MCF 10A (cell line): ENCODE results near the gene MAP3K4. TPM values are rescaled to one million over a fixed set of nuclear protein-coding genes. Genes with fewer than 3 reads are reported as not detected.
"Not testable (repeated sequence)": the region's sequence is repeated elsewhere in the genome, so short reads cannot be mapped to it uniquely, and the experiment has no call there.

Source experiments
- BruUV-seq: library from RNA; stranded (reverse); fragments of 400-500 nt; replicated peaks from 2 replicates; lab custom pipeline; 2021; lab: Mats Ljungman, UMichigan
- CTCF ChIA-PET: fragments of 300-600 bp; sonication (Branson Sonifier 250); formaldehyde crosslinking; extraction: SDS; loops from one replicate; lab custom pipeline; 2021; ENCODE audit warnings: antibody characterized with exemption, inconsistent platforms; lab: Yijun Ruan, JAX
- POLR2A ChIA-PET: fragments of 300-600, 350-650 bp; sonication (Branson Sonifier 250); formaldehyde crosslinking; extraction: SDS; loops from one replicate; lab custom pipeline; 2020; ENCODE audit warnings: antibody characterized with exemption, inconsistent platforms; lab: Yijun Ruan, JAX
- DNase-seq: peaks from one replicate; pipeline ENCODE4 v3.0.0-alpha.2; 2018; ENCODE audit not compliant: unreplicated experiment
- H3K27ac Mint-ChIP-seq: one replicate; pipeline ENCODE4 v1.8.0; 2022; ENCODE audit warnings: mild to moderate bottlenecking, low read depth, mixed read lengths; ENCODE audit not compliant: unreplicated experiment
- H3K27me3 Mint-ChIP-seq: one replicate; pipeline ENCODE4 v1.8.0; 2022; ENCODE audit warnings: mixed read lengths; ENCODE audit not compliant: insufficient read depth, unreplicated experiment
- H3K36me3 Mint-ChIP-seq: one replicate; pipeline ENCODE4 v1.8.0; 2022; ENCODE audit warnings: mild to moderate bottlenecking, moderate library complexity, mixed read lengths; ENCODE audit not compliant: insufficient read depth, unreplicated experiment
- H3K4me1 Mint-ChIP-seq: one replicate; pipeline ENCODE4 v1.8.0; 2022; ENCODE audit warnings: mixed read lengths; ENCODE audit not compliant: insufficient read depth, unreplicated experiment
- H3K4me3 Mint-ChIP-seq: one replicate; pipeline ENCODE4 v1.8.0; 2022; ENCODE audit warnings: mild to moderate bottlenecking, moderate library complexity, mixed read lengths; ENCODE audit not compliant: unreplicated experiment
- H3K9me3 Mint-ChIP-seq: one replicate; pipeline ENCODE4 v1.8.0; 2022; ENCODE audit warnings: mixed read lengths; ENCODE audit not compliant: unreplicated experiment
- CTCF ChIP-seq: fragments of 200-600 bp; IDR thresholded peaks from one replicate; pipeline ENCODE4 v1.8.0; 2022; ENCODE audit warnings: antibody characterized with exemption, mild to moderate bottlenecking; ENCODE audit not compliant: unreplicated experiment
- intact Hi-C: fragments of 100-400 bp; cut with micrococcal nuclease; formaldehyde crosslinking; loops from 2 replicates; pipeline ENCODE4 v1.14.1; 2022
- total RNA-seq: library from RNA; stranded (reverse); gene quantifications from 2 replicates; pipeline ENCODE4 v1.2.3, GENCODE V29; 2022

Gene MAP3K4
- total RNA-seq, 1 experiment from 2014 or later: 38.7 TPM

DNA sequence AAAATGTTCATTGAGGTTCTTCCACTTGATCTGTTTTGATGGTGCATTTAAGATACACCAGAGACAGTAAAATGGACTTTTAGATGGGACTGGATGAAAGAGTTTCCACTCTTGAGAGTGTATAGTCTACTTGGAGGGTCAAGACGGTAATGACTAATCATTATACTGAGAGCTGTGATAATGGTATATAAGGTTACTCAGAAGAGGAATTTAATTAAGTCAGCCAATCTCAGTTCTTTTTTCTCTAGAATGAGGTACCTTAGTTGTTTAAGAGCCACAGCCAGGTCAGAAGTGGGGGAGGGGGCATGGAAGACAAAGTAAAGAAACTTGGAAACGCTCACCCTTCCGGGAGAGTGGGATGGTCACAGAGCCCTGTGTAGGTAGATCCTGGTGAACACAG lies 123.9 kb downstream of the MAP3K4 start:
- ChIA-PET CTCF (interaction anchor here (0.6 to 1.6 kb wide), 3 partner anchors 48 to 184 kb away, joined by 3 to 5 read pairs (median 3); no protein-coding TSS in a partner anchor), POLR2A (no interaction called here)
- peaks cover 64% of the 10 kb centered on the region for H3K36me3 Mint-ChIP-seq
- TF ChIP-seq CTCF: no peak
- no peak for DNase-seq
- H3K4me3 Mint-ChIP-seq: no peak overlapping the region
- H3K27ac Mint-ChIP-seq: peak overlapping the region; percentile 46
- H3K9me3 Mint-ChIP-seq: peaks cover 8% of the 10 kb centered on the region
- H3K27me3 Mint-ChIP-seq: no peaks in the 10 kb centered on the region
- BruUV-seq: no TSS peak
- no peaks in the 10 kb centered on the region for H3K4me1 Mint-ChIP-seq
- intact Hi-C loops: no loop called here

DNA sequence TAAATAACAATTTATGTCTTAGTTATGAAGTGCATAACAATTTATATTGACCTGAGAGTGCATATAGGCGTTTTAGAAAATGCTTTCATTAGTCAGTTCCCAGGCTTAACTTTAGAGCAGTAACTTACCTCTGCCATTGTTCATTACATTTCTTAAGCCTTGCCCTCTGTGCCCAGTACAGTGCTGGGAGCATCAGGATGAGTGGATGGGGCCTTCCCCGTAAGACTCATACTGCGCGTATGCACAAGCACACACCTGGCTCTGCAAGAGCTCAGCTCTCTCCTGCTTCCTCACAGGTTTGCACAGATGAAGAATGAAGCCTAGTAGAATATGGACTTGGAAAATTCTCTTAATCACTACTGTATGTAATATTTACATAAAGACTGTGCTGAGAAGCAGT lies 125.0 kb downstream of the MAP3K4 start:
- Mint-ChIP-seq H3K27me3 (no peaks in the 10 kb centered on the region), H3K9me3 (peaks cover 12% of the 10 kb centered on the region), H3K27ac (peak overlapping the region; percentile 46), H3K4me3 (no peak overlapping the region), H3K36me3 (peaks cover 60% of the 10 kb centered on the region), H3K4me1 (no peaks in the 10 kb centered on the region)
- ChIA-PET CTCF (no interaction called here), POLR2A (no interaction called here)
- no peak for TF ChIP-seq CTCF
- no peak for DNase-seq
- intact Hi-C loops: no loop called here
- BruUV-seq: no TSS peak

GRCh38 chr6:161117308-161117707 lies 125.7 kb downstream of the MAP3K4 start:
- Mint-ChIP-seq H3K4me1 (no peaks in the 10 kb centered on the region), H3K27me3 (no peaks in the 10 kb centered on the region), H3K4me3 (no peak overlapping the region), H3K36me3 (peaks cover 54% of the 10 kb centered on the region), H3K9me3 (peaks cover 12% of the 10 kb centered on the region), H3K27ac (no peak overlapping the region)
- no peak for TF ChIP-seq CTCF
- no TSS peak for BruUV-seq
- intact Hi-C loops: no loop called here
- no peak for DNase-seq
- CTCF ChIA-PET: interaction anchor here (0.6 to 0.9 kb wide), 2 partner anchors 80 to 254 kb away, joined by 3 read pairs; no protein-coding TSS in a partner anchor
- POLR2A ChIA-PET: interaction anchor here (0.7 kb wide), 1 partner anchor 169 kb away, joined by 3 read pairs; no protein-coding TSS in a partner anchor

- no peak for DNase-seq
- POLR2A ChIA-PET: no interaction called here
- Mint-ChIP-seq H3K9me3 (peaks cover 12% of the 10 kb centered on the region), H3K27me3 (no peaks in the 10 kb centered on the region), H3K4me1 (no peaks in the 10 kb centered on the region), H3K27ac (no peak overlapping the region), H3K36me3 (peaks cover 47% of the 10 kb centered on the region), H3K4me3 (no peak overlapping the region)
- intact Hi-C loops: no loop called here
- no peak for TF ChIP-seq CTCF
- CTCF ChIA-PET: interaction anchor here (0.6 to 0.9 kb wide), 4 partner anchors 93 to 253 kb away, joined by 3 to 5 read pairs (median 4); no protein-coding TSS in a partner anchor
- BruUV-seq: no TSS peak
These were observed 126.4 kb downstream of the MAP3K4 start for GRCh38 chr6:161117942-161118341.

- intact Hi-C loops, BruUV-seq, H3K4me1 Mint-ChIP-seq, H3K27ac Mint-ChIP-seq, H3K4me3 Mint-ChIP-seq, DNase-seq, H3K27me3 Mint-ChIP-seq: not testable (repeated sequence)
- Mint-ChIP-seq H3K9me3 (peaks cover 22% of the 10 kb centered on the region), H3K36me3 (peaks cover 14% of the 10 kb centered on the region)
- ChIA-PET POLR2A (interaction anchor here (1.6 kb wide), 1 partner anchor 9 kb away, joined by 5 read pairs; no protein-coding TSS in a partner anchor), CTCF (interaction anchor here (0.9 kb wide), 1 partner anchor 22 kb away, joined by 3 read pairs; no protein-coding TSS in a partner anchor)
These were observed 131.8 kb downstream of the MAP3K4 start for GRCh38 chr6:161123319-161123718.
